GM19239 (cell line): ENCODE data around the gene RAB7B.

Experiments used
- DNase-seq: peaks from one replicate; pipeline ENCODE4 v3.0.0; 2011; ENCODE audit warnings: low spot score; ENCODE audit not compliant: insufficient read length
- FAIRE-seq: peaks from 2 replicates; lab custom pipeline; 2011; peaks lifted over from hg19 to GRCh38; lab: Jason Lieb, UNC

RAB7B gene

GRCh38 chr1:205955499-205955898, 47.7 kb downstream of the RAB7B start:
- no peak for FAIRE-seq

GRCh38 chr1:205954819-205955404, 48.3 kb downstream of the RAB7B start:
- DNase-seq, result no peak
- no peak for FAIRE-seq

More at GRCh38 chr1:205955499-205955898, 47.7 kb downstream of the RAB7B start:
- no peak for DNase-seq

GRCh38 chr1:205951746-205952145, 51.4 kb downstream of the RAB7B start:
- FAIRE-seq (no peak), DNase-seq (no peak)

GRCh38 chr1:205950826-205951549, 52.2 kb downstream of the RAB7B start:
- no peak for FAIRE-seq
- DNase-seq, result no peak

- no peak for DNase-seq
- no peak for FAIRE-seq
Measured at GRCh38 chr1:205950280-205950679, 52.9 kb downstream of the RAB7B start.

- DNase-seq (no peak), FAIRE-seq (no peak)
Measured at GRCh38 chr1:205949753-205950152, 53.4 kb downstream of the RAB7B start.

- DNase-seq, result no peak
- FAIRE-seq, result no peak
Measured at GRCh38 chr1:205948886-205949285, 54.3 kb downstream of the RAB7B start.

- FAIRE-seq (no peak), DNase-seq (no peak)
Measured at GRCh38 chr1:205948039-205948438, 55.2 kb downstream of the RAB7B start.

GRCh38 chr1:205947024-205947423, 56.2 kb downstream of the RAB7B start:
- FAIRE-seq (no peak), DNase-seq (no peak)

GRCh38 chr1:205945069-205945468, 58.1 kb downstream of the RAB7B start:
- DNase-seq (no peak), FAIRE-seq (no peak)

GRCh38 chr1:205944525-205944924, 58.7 kb downstream of the RAB7B start:
- no peak for FAIRE-seq
- no peak for DNase-seq

- FAIRE-seq (no peak), DNase-seq (no peak)
Measured at GRCh38 chr1:205943245-205943644, 60.0 kb downstream of the RAB7B start, which contains the start of gene SLC26A9. TSS of gene SLC26A9 (minus strand) at chr1:205943456. CDS start at chr1:205935820, 7,636 bp downstream.

- DNase-seq (no peak), FAIRE-seq (no peak)
Measured at GRCh38 chr1:205942631-205943159, 60.5 kb downstream of the RAB7B start.

GRCh38 chr1:205940710-205941109, 62.5 kb downstream of the RAB7B start:
- FAIRE-seq (no peak), DNase-seq (no peak)

- FAIRE-seq (no peak), DNase-seq (no peak)
Measured at GRCh38 chr1:205939690-205940330, 63.4 kb downstream of the RAB7B start.

- FAIRE-seq, result no peak
Measured at GRCh38 chr1:205938682-205939081, 64.5 kb downstream of the RAB7B start.

GRCh38 chr1:205936846-205937586, 66.2 kb downstream of the RAB7B start:
- no peak for FAIRE-seq
- no peak for DNase-seq

More at GRCh38 chr1:205938682-205939081, 64.5 kb downstream of the RAB7B start:
- DNase-seq, result no peak

GRCh38 chr1:205936311-205936710, 66.9 kb downstream of the RAB7B start:
- FAIRE-seq (no peak), DNase-seq (no peak)

GRCh38 chr1:205935869-205936268, 67.3 kb downstream of the RAB7B start:
- DNase-seq (no peak), FAIRE-seq (no peak)

- FAIRE-seq (no peak), DNase-seq (no peak)
Measured at GRCh38 chr1:205934788-205935187, 68.4 kb downstream of the RAB7B start.
